ENCODE results near the gene PGRMC1. TPM values are rescaled to one million over a fixed set of nuclear protein-coding genes. Genes with fewer than 3 reads are reported as not detected.
"Not testable (repeated sequence)": the region's sequence is repeated elsewhere in the genome, so short reads cannot be mapped to it uniquely, and the experiment has no call there.

The PGRMC1 gene
- total RNA-seq, 1 experiment from 2014 or later = 177 TPM

GRCh38 chrX:119201570-119201969 is 34.5 kb upstream of the PGRMC1 start:
- ATAC-seq (no peak), DNase-seq (ENCODE audit: low spot score) (no peak)
- Mint-ChIP-seq H3K9me3 (no peaks in the 10 kb centered on the region), H3K27ac (no peak overlapping the region), H3K36me3 (no peaks in the 10 kb centered on the region), H3K27me3 (ENCODE audit: low read depth) (no peaks in the 10 kb centered on the region), H3K4me1 (0 out of 2 replicates have a peak, but pooled peaks cover 3% of the 10 kb centered on the region), H3K4me3 (no peak overlapping the region)
- no peak for TF ChIP-seq JUN (CRISPR knock-in tag; IDR thresholded peaks at IDR 0.05)
- TF ChIP-seq CBFB (CRISPR knock-in tag; IDR thresholded peaks at IDR 0.05; ENCODE audit: low read depth) = no peak
- TF ChIP-seq MLX (CRISPR knock-in tag; IDR thresholded peaks at IDR 0.05) = no peak
- TF ChIP-seq ZNF423 (CRISPR knock-in tag; IDR thresholded peaks at IDR 0.05) = no peak
- no peak for TF ChIP-seq NR3C1 (CRISPR knock-in tag; conservative IDR thresholded peaks at IDR 0.05; ENCODE audit: low read depth)
- no peak for TF ChIP-seq GABPB1 (CRISPR knock-in tag; IDR thresholded peaks at IDR 0.05)
- no peak for TF ChIP-seq ZNF138 (CRISPR knock-in tag; conservative IDR thresholded peaks at IDR 0.05)
- TF ChIP-seq AR (CRISPR knock-in tag; IDR thresholded peaks at IDR 0.05) = no peak
- TF ChIP-seq PRRX2 (CRISPR knock-in tag; IDR thresholded peaks at IDR 0.05) = no peak
- no peak for TF ChIP-seq ARID4B (CRISPR knock-in tag; IDR thresholded peaks at IDR 0.05; ENCODE audit: borderline replicate concordance)
- no peak for TF ChIP-seq CTCF (IDR thresholded peaks at IDR 0.05)
- ChIA-PET CTCF (no interaction called here), POLR2A (no interaction called here)

- DNase-seq (ENCODE audit: low spot score) (no peak), ATAC-seq (no peak)
- ChIA-PET CTCF (no interaction called here), POLR2A (no interaction called here)
- H3K4me3 Mint-ChIP-seq = no peak overlapping the region
- no peaks in the 10 kb centered on the region for H3K4me1 Mint-ChIP-seq
- no peaks in the 10 kb centered on the region; the same call in 1 of the 2 replicates for H3K27me3 Mint-ChIP-seq (ENCODE audit: low read depth)
- H3K36me3 Mint-ChIP-seq = peaks cover 4% of the 10 kb centered on the region; the same call in 1 of the 2 replicates
- H3K9me3 Mint-ChIP-seq = peaks cover 4% of the 10 kb centered on the region
- H3K27ac Mint-ChIP-seq = no peak overlapping the region
- no peak for TF ChIP-seq JUN (CRISPR knock-in tag; IDR thresholded peaks at IDR 0.05)
- no peak for TF ChIP-seq CBFB (CRISPR knock-in tag; IDR thresholded peaks at IDR 0.05; ENCODE audit: low read depth)
- no peak for TF ChIP-seq CREM (CRISPR knock-in tag; IDR thresholded peaks at IDR 0.05)
- peak; percentile 94 for TF ChIP-seq GABPB1 (CRISPR knock-in tag; IDR thresholded peaks at IDR 0.05)
- no peak for TF ChIP-seq RORB (CRISPR knock-in tag; IDR thresholded peaks at IDR 0.05)
- TF ChIP-seq RELA (CRISPR knock-in tag; IDR thresholded peaks at IDR 0.05; ENCODE audit: borderline replicate concordance) = no peak
Observed at GRCh38 chrX:119206203-119206602, 29.9 kb upstream of the PGRMC1 start.

- DNase-seq (ENCODE audit: low spot score); POLR2A ChIA-PET; H3K27me3 Mint-ChIP-seq (ENCODE audit: low read depth); H3K27ac Mint-ChIP-seq; H3K9me3 Mint-ChIP-seq; H3K36me3 Mint-ChIP-seq; CTCF ChIA-PET; H3K4me1 Mint-ChIP-seq; ATAC-seq; H3K4me3 Mint-ChIP-seq: not testable (repeated sequence)
Observed at GRCh38 chrX:119207483-119207882, 28.6 kb upstream of the PGRMC1 start.

Measured in WTC11 (cell line).